GM12878 (cell line): Measurements from ENCODE around the gene WDR19. TPM values are rescaled to one million over a fixed set of nuclear protein-coding genes. Genes with fewer than 3 reads are reported as not detected.
"Not testable (repeated sequence)": the region's sequence is repeated elsewhere in the genome, so short reads cannot be mapped to it uniquely, and the experiment has no call there.

Experiments used
- ATAC-seq: fragments of 200-7000 bp; cut with Tn5 transposase; 3 replicates; pipeline ENCODE4 v1.9.1; 2020; ENCODE audit warnings: mild to moderate bottlenecking, moderate library complexity
- BruUV-seq: library from RNA; stranded (reverse); fragments of 400-500 nt; replicated peaks from 2 replicates; lab custom pipeline; 2021; lab: Mats Ljungman, UMichigan
- CTCF ChIA-PET: fragments of 300-600 bp; sonication (Branson Sonifier 250); formaldehyde crosslinking; extraction: SDS; loops from one replicate; lab custom pipeline; 2021; ENCODE audit warnings: inconsistent platforms; lab: Yijun Ruan, JAX
- POLR2A ChIA-PET: fragments of 350-600 bp; formaldehyde crosslinking; extraction: SDS; loops from one replicate; lab custom pipeline; 2021; ENCODE audit warnings: inconsistent platforms; lab: Charles Lee
- RAD21 ChIA-PET: fragments of 300-600 bp; sonication (Branson Sonifier 250); formaldehyde crosslinking; loops from one replicate; lab custom pipeline; 2023; ENCODE audit warnings: antibody characterized with exemption; ENCODE audit not compliant: unreplicated experiment; lab: Charles Lee
- SMC1A ChIA-PET: fragments of 300-600 bp; sonication (Branson Sonifier 250); formaldehyde crosslinking; loops from one replicate; lab custom pipeline; 2023; ENCODE audit not compliant: unreplicated experiment, uncharacterized antibody; lab: Charles Lee
- DNase-seq: peaks from one replicate; pipeline ENCODE4 v3.0.0-alpha.2; 2011; ENCODE audit warnings: low read depth, low spot score
- FAIRE-seq: peaks from 3 replicates; lab custom pipeline; 2011; peaks lifted over from hg19 to GRCh38; lab: Jason Lieb, UNC
- H2AFZ ChIP-seq: 2 replicates; pipeline ENCODE4 v1.6.0; 2011; ENCODE audit warnings: low read depth, low read length, control low read depth; ENCODE audit not compliant: control insufficient read depth
- H3K27ac ChIP-seq: 2 replicates; pipeline ENCODE4 v1.5.1; 2011; ENCODE audit warnings: control low read depth; ENCODE audit not compliant: control insufficient read depth, insufficient read depth
- H3K27me3 ChIP-seq, 2 experiments: replicated peaks in 1 of 2; 2 replicates each; pipeline versions ENCODE4 v1.6.0 to v1.6.1; 2011; ENCODE audit warnings: low read length in 1 of 2; ENCODE audit not compliant: control insufficient read depth in 2 of 2, insufficient read depth in 2 of 2
- H3K36me3 ChIP-seq, 2 experiments: 2 replicates each; pipeline ENCODE4 v1.5.1; 2011; ENCODE audit warnings: low read length in 1 of 2; ENCODE audit not compliant: control insufficient read depth in 2 of 2, insufficient read depth in 2 of 2
- H3K4me1 ChIP-seq: 2 replicates; pipeline ENCODE4 v1.6.1; 2011; ENCODE audit warnings: mild to moderate bottlenecking, low read length, moderate library complexity, mixed read lengths; ENCODE audit not compliant: control insufficient read depth, insufficient read depth
- H3K4me2 ChIP-seq: 2 replicates; pipeline ENCODE4 v1.6.0; 2011; ENCODE audit warnings: control low read depth; ENCODE audit not compliant: control insufficient read depth, insufficient read depth
- H3K4me3 ChIP-seq: fragments of 200-600 bp; sonication (generic); 2 replicates; pipeline ENCODE4 v1.5.1; 2016
- H3K79me2 ChIP-seq: 2 replicates; pipeline ENCODE4 v1.6.0; 2011; ENCODE audit warnings: low read length; ENCODE audit not compliant: control insufficient read depth, insufficient read depth
- H3K9ac ChIP-seq: 2 replicates; pipeline ENCODE4 v1.8.0; 2011; ENCODE audit warnings: low read length, control low read depth, mixed read lengths; ENCODE audit not compliant: control insufficient read depth, insufficient read depth
- H3K9me3 ChIP-seq: replicated peaks from 3 replicates; pipeline ENCODE4 v1.5.1; 2011; ENCODE audit warnings: mild to moderate bottlenecking, low read length; ENCODE audit not compliant: control insufficient read depth, insufficient read depth
- H4K20me1 ChIP-seq: 2 replicates; pipeline ENCODE4 v1.6.0; 2011; ENCODE audit not compliant: control insufficient read depth, insufficient read depth
- MXI1 ChIP-seq: fragments of 150-350 bp; IDR thresholded peaks from 2 replicates; pipeline ENCODE4 v1.6.1; 2011; ENCODE audit warnings: low read depth, mild to moderate bottlenecking, inconsistent platforms, low read length, improper control_type of control experiment
- WGBS: methylation state at CpG from one replicate; pipeline ENCODE4 v1.1.6; 2016; ENCODE audit warnings: low lambda C conversion rate; ENCODE audit not compliant: insufficient replicate concordance, insufficient coverage; ENCODE audit errors: missing lambda C conversion rate; 5-methylcytosine and 5-hydroxymethylcytosine counted together
- in situ Hi-C: fragments of 300-500 bp; cut with MboI; formaldehyde crosslinking; loops from 9 replicates; pipeline ENCODE4 v1.14.3; 2018; ENCODE audit warnings: mixed read lengths
- intact Hi-C: fragments of 100-400 bp; cut with micrococcal nuclease; formaldehyde crosslinking; loops from one replicate; pipeline ENCODE4 v1.14.2; 2022; ENCODE audit not compliant: unreplicated experiment
- polyA plus RNA-seq, 11 experiments: library from polyadenylated mRNA; depleted of rRNA in 4 of 11; unstranded in 6 of 11; stranded (reverse) in 5 of 11; fragments of >200 nt; fragmentation: Nextera tagmentation in 4 of 11; fragmentation: Illumina TruSeq in 1 of 11; extraction: Ambion mirVana in 4 of 11; extraction: Trizol in 1 of 11; gene quantifications; 1 replicate in 1 of 11; 2 replicates in 10 of 11; pipeline versions ENCODE4 v1.2.1 to v1.2.3, GENCODE V29; 2011 to 2016; ENCODE audit warnings: inconsistent platforms in 2 of 11, missing spikeins in 2 of 11, low read depth in 1 of 11
- total RNA-seq, 4 experiments: library from RNA; depleted of rRNA in 3 of 4; stranded (reverse); fragments of >200 nt in 3 of 4; fragmentation: Illumina TruSeq in 1 of 4; extraction: Trizol in 1 of 4; gene quantifications; 2 replicates each; pipeline versions ENCODE4 v1.2.1 to v1.2.3, GENCODE V29; 2013 to 2021
- TF ChIP-seq, protein P1 (sequence below): fragments of 150-350 bp; IDR thresholded peaks from 2 replicates; pipeline ENCODE4 v1.6.1; 2016; ENCODE audit warnings: low read depth, low read length

Gene WDR19
- total and polyA plus RNA-seq, 10 of the 15 experiments (the other 5 are each of a cell fraction or from before 2014, with no cell fraction given), result 3.5 to 15.4 (median 7.3) TPM

DNA sequence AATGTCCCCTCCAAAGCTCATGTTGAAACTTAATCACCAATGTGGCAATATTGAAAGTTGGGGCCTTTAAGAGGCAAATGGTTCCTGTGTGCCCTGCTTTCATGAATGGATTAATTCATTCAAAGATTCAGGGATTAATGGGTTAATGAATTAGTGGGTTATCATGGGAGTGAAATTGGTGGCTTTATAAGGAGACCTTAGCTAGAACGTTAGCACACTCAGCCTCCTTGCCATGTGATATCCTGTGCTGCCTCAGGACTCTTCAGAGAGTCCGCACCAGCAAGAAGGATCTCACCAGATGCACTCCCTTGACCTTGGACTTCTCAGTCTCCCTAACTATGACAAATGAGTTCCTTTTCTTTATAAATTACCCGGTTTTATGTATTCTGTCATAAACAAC, 2.6 kb upstream of the WDR19 start (continued):
- TF ChIP-seq, protein P1, sequence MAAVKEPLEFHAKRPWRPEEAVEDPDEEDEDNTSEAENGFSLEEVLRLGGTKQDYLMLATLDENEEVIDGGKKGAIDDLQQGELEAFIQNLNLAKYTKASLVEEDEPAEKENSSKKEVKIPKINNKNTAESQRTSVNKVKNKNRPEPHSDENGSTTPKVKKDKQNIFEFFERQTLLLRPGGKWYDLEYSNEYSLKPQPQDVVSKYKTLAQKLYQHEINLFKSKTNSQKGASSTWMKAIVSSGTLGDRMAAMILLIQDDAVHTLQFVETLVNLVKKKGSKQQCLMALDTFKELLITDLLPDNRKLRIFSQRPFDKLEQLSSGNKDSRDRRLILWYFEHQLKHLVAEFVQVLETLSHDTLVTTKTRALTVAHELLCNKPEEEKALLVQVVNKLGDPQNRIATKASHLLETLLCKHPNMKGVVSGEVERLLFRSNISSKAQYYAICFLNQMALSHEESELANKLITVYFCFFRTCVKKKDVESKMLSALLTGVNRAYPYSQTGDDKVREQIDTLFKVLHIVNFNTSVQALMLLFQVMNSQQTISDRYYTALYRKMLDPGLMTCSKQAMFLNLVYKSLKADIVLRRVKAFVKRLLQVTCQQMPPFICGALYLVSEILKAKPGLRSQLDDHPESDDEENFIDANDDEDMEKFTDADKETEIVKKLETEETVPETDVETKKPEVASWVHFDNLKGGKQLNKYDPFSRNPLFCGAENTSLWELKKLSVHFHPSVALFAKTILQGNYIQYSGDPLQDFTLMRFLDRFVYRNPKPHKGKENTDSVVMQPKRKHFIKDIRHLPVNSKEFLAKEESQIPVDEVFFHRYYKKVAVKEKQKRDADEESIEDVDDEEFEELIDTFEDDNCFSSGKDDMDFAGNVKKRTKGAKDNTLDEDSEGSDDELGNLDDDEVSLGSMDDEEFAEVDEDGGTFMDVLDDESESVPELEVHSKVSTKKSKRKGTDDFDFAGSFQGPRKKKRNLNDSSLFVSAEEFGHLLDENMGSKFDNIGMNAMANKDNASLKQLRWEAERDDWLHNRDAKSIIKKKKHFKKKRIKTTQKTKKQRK, result no peak
- TF ChIP-seq MXI1, result no peak

- POLR2A ChIA-PET, result interaction anchor here (0.6 kb wide), 1 partner anchor 239 kb away, joined by 4 read pairs; no protein-coding TSS in a partner anchor
- CTCF ChIA-PET, result interaction anchor here (0.6 to 2.0 kb wide), 2 partner anchors 279 to 1002 kb away, joined by 3 to 17 read pairs; no protein-coding TSS in a partner anchor
- in situ Hi-C loops, result not testable (repeated sequence)
These were observed 1.7 kb upstream of the WDR19 start for GRCh38 chr4:39180629-39181028.

More at GRCh38 chr4:39180629-39181028, 1.7 kb upstream of the WDR19 start:
- DNase-seq, H3K4me2 ChIP-seq, H3K4me1 ChIP-seq, RAD21 ChIA-PET, H2AFZ ChIP-seq, H3K9ac ChIP-seq, H3K36me3 ChIP-seq, H4K20me1 ChIP-seq, H3K9me3 ChIP-seq, BruUV-seq, H3K4me3 ChIP-seq, H3K79me2 ChIP-seq, H3K27me3 ChIP-seq, ATAC-seq, intact Hi-C loops, FAIRE-seq, H3K27ac ChIP-seq: not testable (repeated sequence)
- WGBS, result 95% methylated on average over 17 of the region's 17 CpGs
- SMC1A ChIA-PET, result interaction anchor here (1.3 kb wide), 1 partner anchor 8 kb away, joined by 4 read pairs; no protein-coding TSS in a partner anchor
